Stimulated activated memory B cell treated with anti-CD40 and anti-IgM and Interleukin-4, amounts not matched to agents 10 μg/mL and 1 μg/mL and 100 μg/mL, for 72 hours (primary cell): ENCODE data around the gene ABHD14A.
A peak's percentile ranks its signal among the peaks of the same experiment; 100 is the strongest.

Experiments
- ATAC-seq: fragments of 150-1000 bp; cut with Tn5 transposase; 2 replicates; pipeline ENCODE4 v1.10.0; 2021
- H3K27ac Mint-ChIP-seq: one replicate; pipeline ENCODE4 v1.8.0; 2022; ENCODE audit warnings: mild to moderate bottlenecking, mixed read lengths
- H3K27me3 Mint-ChIP-seq: one replicate; pipeline ENCODE4 v1.8.0; 2022; ENCODE audit warnings: mixed read lengths
- H3K36me3 Mint-ChIP-seq: one replicate; pipeline ENCODE4 v1.8.0; 2022; ENCODE audit warnings: mixed read lengths
- H3K4me1 Mint-ChIP-seq: one replicate; pipeline ENCODE4 v1.8.0; 2022; ENCODE audit warnings: mixed read lengths
- H3K4me3 Mint-ChIP-seq: one replicate; pipeline ENCODE4 v1.8.0; 2022; ENCODE audit warnings: mild to moderate bottlenecking, moderate library complexity, mixed read lengths
- H3K9me3 Mint-ChIP-seq: one replicate; pipeline ENCODE4 v1.8.0; 2022; ENCODE audit warnings: mixed read lengths

ABHD14A gene

GRCh38 chr3:51961011-51961410 lies 13.9 kb upstream of the ABHD14A start:
- no peaks in the 10 kb centered on the region for H3K27me3 Mint-ChIP-seq
- peaks cover 9% of the 10 kb centered on the region for H3K4me1 Mint-ChIP-seq
- no peak overlapping the region for H3K4me3 Mint-ChIP-seq
- H3K9me3 Mint-ChIP-seq: no peaks in the 10 kb centered on the region
- ATAC-seq: no peak
- H3K36me3 Mint-ChIP-seq: peaks cover 7% of the 10 kb centered on the region
- H3K27ac Mint-ChIP-seq: no peak overlapping the region

GRCh38 chr3:51961602-51962569 lies 13.0 kb upstream of the ABHD14A start:
- no peak overlapping the region for H3K27ac Mint-ChIP-seq
- no peaks in the 10 kb centered on the region for H3K9me3 Mint-ChIP-seq
- H3K4me3 Mint-ChIP-seq: no peak overlapping the region
- peaks cover 7% of the 10 kb centered on the region for H3K36me3 Mint-ChIP-seq
- no peak for ATAC-seq
- peaks cover 18% of the 10 kb centered on the region for H3K4me1 Mint-ChIP-seq
- no peaks in the 10 kb centered on the region for H3K27me3 Mint-ChIP-seq

- no peak for ATAC-seq
- H3K4me3 Mint-ChIP-seq: no peak overlapping the region
- no peak overlapping the region for H3K27ac Mint-ChIP-seq
- H3K36me3 Mint-ChIP-seq: peaks cover 6% of the 10 kb centered on the region
- H3K27me3 Mint-ChIP-seq: no peaks in the 10 kb centered on the region
- peaks cover 24% of the 10 kb centered on the region for H3K4me1 Mint-ChIP-seq
- no peaks in the 10 kb centered on the region for H3K9me3 Mint-ChIP-seq
Measured at GRCh38 chr3:51962854-51963530, 11.9 kb upstream of the ABHD14A start.

- H3K36me3 Mint-ChIP-seq: no peaks in the 10 kb centered on the region
- no peak overlapping the region for H3K27ac Mint-ChIP-seq
- no peak overlapping the region for H3K4me3 Mint-ChIP-seq
- no peaks in the 10 kb centered on the region for H3K27me3 Mint-ChIP-seq
- no peaks in the 10 kb centered on the region for H3K9me3 Mint-ChIP-seq
- no peak for ATAC-seq
- peaks cover 34% of the 10 kb centered on the region for H3K4me1 Mint-ChIP-seq
Measured at GRCh38 chr3:51963951-51964451, 10.9 kb upstream of the ABHD14A start.

GRCh38 chr3:51964521-51964920 lies 10.3 kb upstream of the ABHD14A start:
- Mint-ChIP-seq H3K36me3 (no peaks in the 10 kb centered on the region), H3K27ac (no peak overlapping the region), H3K27me3 (no peaks in the 10 kb centered on the region), H3K4me3 (no peak overlapping the region), H3K9me3 (no peaks in the 10 kb centered on the region), H3K4me1 (peaks cover 38% of the 10 kb centered on the region)
- no peak for ATAC-seq

- no peak for ATAC-seq
- H3K9me3 Mint-ChIP-seq: no peaks in the 10 kb centered on the region
- peaks cover 44% of the 10 kb centered on the region for H3K4me1 Mint-ChIP-seq
- H3K4me3 Mint-ChIP-seq: peak overlapping the region; percentile 84
- no peaks in the 10 kb centered on the region for H3K36me3 Mint-ChIP-seq
- H3K27ac Mint-ChIP-seq: peak overlapping the region; percentile 10
- H3K27me3 Mint-ChIP-seq: no peaks in the 10 kb centered on the region
Measured at GRCh38 chr3:51966016-51966415, 8.8 kb upstream of the ABHD14A start.

GRCh38 chr3:51966486-51966885 lies 8.4 kb upstream of the ABHD14A start:
- Mint-ChIP-seq H3K36me3 (no peaks in the 10 kb centered on the region), H3K4me3 (peak overlapping the region; percentile 84), H3K4me1 (peaks cover 49% of the 10 kb centered on the region), H3K27ac (peak overlapping the region; percentile 10), H3K27me3 (no peaks in the 10 kb centered on the region), H3K9me3 (no peaks in the 10 kb centered on the region)
- ATAC-seq: no peak

GRCh38 chr3:51966922-51967383 lies 7.9 kb upstream of the ABHD14A start:
- Mint-ChIP-seq H3K27me3 (no peaks in the 10 kb centered on the region), H3K27ac (peak overlapping the region; percentile 10), H3K4me1 (peaks cover 50% of the 10 kb centered on the region), H3K9me3 (no peaks in the 10 kb centered on the region), H3K4me3 (peak overlapping the region; percentile 84), H3K36me3 (no peaks in the 10 kb centered on the region)
- peak; percentile 62 for ATAC-seq

GRCh38 chr3:51967384-51968169 lies 7.3 kb upstream of the ABHD14A start, which contains the start of gene PCBP4:
TSS of gene PCBP4 (minus strand) at chr3:51967454. CDS start at chr3:51961240, 6,214 bp downstream.
- H3K4me1 Mint-ChIP-seq: peaks cover 50% of the 10 kb centered on the region
- peak within 1 kb of the TSS; percentile 95 for H3K4me3 Mint-ChIP-seq
- H3K27ac Mint-ChIP-seq: peak within 1 kb of the TSS; percentile 88
- H3K27me3 Mint-ChIP-seq: no peaks in the 10 kb centered on the region
- H3K36me3 Mint-ChIP-seq: no peaks in the 10 kb centered on the region
- H3K9me3 Mint-ChIP-seq: no peaks in the 10 kb centered on the region
- peak; percentile 67 for ATAC-seq

GRCh38 chr3:51968170-51968775 lies 6.6 kb upstream of the ABHD14A start:
- Mint-ChIP-seq H3K27me3 (no peaks in the 10 kb centered on the region), H3K4me3 (peak overlapping the region; percentile 95), H3K4me1 (peaks cover 50% of the 10 kb centered on the region), H3K27ac (peak overlapping the region; percentile 88), H3K9me3 (no peaks in the 10 kb centered on the region), H3K36me3 (no peaks in the 10 kb centered on the region)
- no peak for ATAC-seq

- Mint-ChIP-seq H3K9me3 (no peaks in the 10 kb centered on the region), H3K36me3 (no peaks in the 10 kb centered on the region), H3K27ac (no peak overlapping the region), H3K4me3 (no peak overlapping the region), H3K4me1 (peaks cover 54% of the 10 kb centered on the region), H3K27me3 (no peaks in the 10 kb centered on the region)
- no peak for ATAC-seq
Measured at GRCh38 chr3:51968883-51969678, 5.8 kb upstream of the ABHD14A start.

- Mint-ChIP-seq H3K36me3 (no peaks in the 10 kb centered on the region), H3K4me3 (no peak overlapping the region), H3K4me1 (peaks cover 58% of the 10 kb centered on the region), H3K27ac (no peak overlapping the region), H3K27me3 (no peaks in the 10 kb centered on the region), H3K9me3 (no peaks in the 10 kb centered on the region)
- ATAC-seq: no peak
Measured at GRCh38 chr3:51969841-51970240, 5.0 kb upstream of the ABHD14A start.

GRCh38 chr3:51970606-51971300 lies 4.1 kb upstream of the ABHD14A start:
- H3K27ac Mint-ChIP-seq: no peak overlapping the region
- peaks cover 60% of the 10 kb centered on the region for H3K4me1 Mint-ChIP-seq
- no peak overlapping the region for H3K4me3 Mint-ChIP-seq
- no peaks in the 10 kb centered on the region for H3K27me3 Mint-ChIP-seq
- H3K36me3 Mint-ChIP-seq: no peaks in the 10 kb centered on the region
- no peaks in the 10 kb centered on the region for H3K9me3 Mint-ChIP-seq
- ATAC-seq: no peak
